HepG2 (cell line): ENCODE measurements around the gene MREG. TPM values are rescaled to one million over a fixed set of nuclear protein-coding genes. Genes with fewer than 3 reads are reported as not detected.

Experiments
- ARHGAP35 ChIP-seq: sonication (generic); formaldehyde crosslinking; IDR thresholded peaks from 2 replicates; pipeline ENCODE4 v1.9.0; 2022; ENCODE audit warnings: mild to moderate bottlenecking, inconsistent platforms, moderate library complexity, missing genetic modification reagents, borderline replicate concordance
- BATF2 ChIP-seq: sonication (generic); formaldehyde crosslinking; IDR thresholded peaks from 2 replicates; pipeline ENCODE4 v1.8.0; 2022; ENCODE audit warnings: mild to moderate bottlenecking, missing genetic modification reagents, moderate library complexity
- CBX1 ChIP-seq: IDR thresholded peaks from one replicate; pipeline ENCODE4 v1.6.1; 2016; ENCODE audit warnings: antibody characterized with exemption, low read depth
- GATA4 ChIP-seq: sonication (generic); IDR thresholded peaks from 2 replicates; pipeline ENCODE4 v1.6.1; 2016; ENCODE audit warnings: antibody characterized with exemption, low read depth, borderline replicate concordance
- HMG20A ChIP-seq: IDR thresholded peaks from 2 replicates; pipeline ENCODE4 v1.6.1; 2016; ENCODE audit warnings: borderline replicate concordance
- HOXA3 ChIP-seq: sonication (generic); formaldehyde crosslinking; IDR thresholded peaks from 2 replicates; pipeline ENCODE4 v1.5.0; 2020; ENCODE audit warnings: missing genetic modification reagents
- PCBP2 ChIP-seq: fragments of 200-400 bp; formaldehyde crosslinking; optimal IDR thresholded peaks from 2 replicates; pipeline ENCODE3; 2018; ENCODE audit warnings: low read length, low read depth; ENCODE audit not compliant: poor library complexity, severe bottlenecking
- SMARCC2 ChIP-seq: fragments of 450-650 bp; IDR thresholded peaks from 2 replicates; pipeline ENCODE4 v1.6.1; 2017; ENCODE audit warnings: antibody characterized with exemption, mild to moderate bottlenecking
- SRSF1 ChIP-seq: fragments of 200-400 bp; formaldehyde crosslinking; optimal IDR thresholded peaks from 2 replicates; pipeline ENCODE3; 2017; ENCODE audit warnings: mild to moderate bottlenecking, low read depth, low read length, moderate library complexity
- TOPORS ChIP-seq: sonication (generic); formaldehyde crosslinking; IDR thresholded peaks from 2 replicates; pipeline ENCODE4 v1.8.0; 2023; ENCODE audit warnings: mild to moderate bottlenecking, missing genetic modification reagents
- ZFP62 ChIP-seq: sonication (generic); formaldehyde crosslinking; IDR thresholded peaks from 2 replicates; pipeline ENCODE4 v1.4.0; 2020; ENCODE audit warnings: missing genetic modification reagents
- ZNF17 ChIP-seq: sonication (generic); formaldehyde crosslinking; IDR thresholded peaks from 2 replicates; pipeline ENCODE4 v1.5.0; 2020; ENCODE audit warnings: mild to moderate bottlenecking, missing genetic modification reagents
- ZNF20 ChIP-seq: sonication (generic); formaldehyde crosslinking; IDR thresholded peaks from 2 replicates; pipeline ENCODE4 v1.4.0; 2020; ENCODE audit warnings: mild to moderate bottlenecking, moderate library complexity, missing genetic modification reagents
- ZNF333 ChIP-seq: sonication (generic); formaldehyde crosslinking; IDR thresholded peaks from 2 replicates; pipeline ENCODE4 v1.4.0; 2020; ENCODE audit warnings: mild to moderate bottlenecking, missing genetic modification reagents, borderline replicate concordance
- ZNF335 ChIP-seq: sonication (generic); formaldehyde crosslinking; IDR thresholded peaks from 2 replicates; pipeline ENCODE4 v1.4.0; 2020; ENCODE audit warnings: missing genetic modification reagents
- ZNF33A ChIP-seq: sonication (generic); formaldehyde crosslinking; IDR thresholded peaks from 2 replicates; pipeline ENCODE4 v1.5.1; 2020; ENCODE audit warnings: missing genetic modification reagents, mild to moderate bottlenecking, moderate library complexity, borderline replicate concordance
- ZNF570 ChIP-seq: sonication (generic); formaldehyde crosslinking; IDR thresholded peaks from 2 replicates; pipeline ENCODE4 v1.4.0; 2020; ENCODE audit warnings: mild to moderate bottlenecking, missing genetic modification reagents, borderline replicate concordance
- ZNF83 ChIP-seq: sonication (generic); formaldehyde crosslinking; IDR thresholded peaks from 2 replicates; pipeline ENCODE4 v1.4.0; 2020; ENCODE audit warnings: missing genetic modification reagents, mild to moderate bottlenecking, borderline replicate concordance
- ZNF883 ChIP-seq: sonication (generic); formaldehyde crosslinking; IDR thresholded peaks from 2 replicates; pipeline ENCODE4 v1.5.1; 2020; ENCODE audit warnings: mild to moderate bottlenecking, missing genetic modification reagents; ENCODE audit errors: not compliant biosample characterization
- polyA plus RNA-seq, 8 experiments: library from polyadenylated mRNA; depleted of rRNA in 3 of 8; stranded (reverse) in 7 of 8; unstranded in 1 of 8; fragments of >200 nt; fragmentation: Illumina TruSeq in 4 of 8; extraction: Trizol in 4 of 8; gene quantifications; 2 replicates each; pipeline versions ENCODE4 v1.2.1 to v1.2.3, GENCODE V29; 2011 to 2016; ENCODE audit warnings: low read depth in 4 of 8, missing spikeins in 1 of 8, mixed read lengths in 1 of 8; ENCODE audit not compliant: insufficient read depth in 1 of 8
- total RNA-seq, 5 experiments: library from RNA; depleted of rRNA; stranded (reverse); fragments of >200 nt; fragmentation: Illumina TruSeq; extraction: Trizol; gene quantifications; 2 replicates each; pipeline ENCODE4 v1.2.3, GENCODE V29; 2016; ENCODE audit warnings: low read depth in 1 of 5
- TF ChIP-seq, protein P1 (sequence below): sonication (generic); formaldehyde crosslinking; IDR thresholded peaks from 2 replicates; pipeline ENCODE4 v1.8.0; 2022; ENCODE audit warnings: mild to moderate bottlenecking, missing genetic modification reagents
- TF ChIP-seq, protein P2 (sequence below): sonication (generic); formaldehyde crosslinking; IDR thresholded peaks from 2 replicates; pipeline ENCODE4 v1.4.0; 2020; ENCODE audit warnings: missing genetic modification reagents
- TF ChIP-seq, protein P3 (sequence below): sonication (generic); formaldehyde crosslinking; IDR thresholded peaks from 2 replicates; pipeline ENCODE4 v1.9.0; 2021; ENCODE audit warnings: missing genetic modification reagents, borderline replicate concordance
- TF ChIP-seq, protein P4 (sequence below): sonication (generic); formaldehyde crosslinking; IDR thresholded peaks from 2 replicates; pipeline ENCODE4 v1.4.0; 2020; ENCODE audit warnings: mild to moderate bottlenecking, missing genetic modification reagents, borderline replicate concordance

The MREG gene
- total and polyA plus RNA-seq, 2 of the 13 experiments (the other 11 are each of a cell fraction or from before 2014, with no cell fraction given), result 7.5 to 23.3 TPM

DNA sequence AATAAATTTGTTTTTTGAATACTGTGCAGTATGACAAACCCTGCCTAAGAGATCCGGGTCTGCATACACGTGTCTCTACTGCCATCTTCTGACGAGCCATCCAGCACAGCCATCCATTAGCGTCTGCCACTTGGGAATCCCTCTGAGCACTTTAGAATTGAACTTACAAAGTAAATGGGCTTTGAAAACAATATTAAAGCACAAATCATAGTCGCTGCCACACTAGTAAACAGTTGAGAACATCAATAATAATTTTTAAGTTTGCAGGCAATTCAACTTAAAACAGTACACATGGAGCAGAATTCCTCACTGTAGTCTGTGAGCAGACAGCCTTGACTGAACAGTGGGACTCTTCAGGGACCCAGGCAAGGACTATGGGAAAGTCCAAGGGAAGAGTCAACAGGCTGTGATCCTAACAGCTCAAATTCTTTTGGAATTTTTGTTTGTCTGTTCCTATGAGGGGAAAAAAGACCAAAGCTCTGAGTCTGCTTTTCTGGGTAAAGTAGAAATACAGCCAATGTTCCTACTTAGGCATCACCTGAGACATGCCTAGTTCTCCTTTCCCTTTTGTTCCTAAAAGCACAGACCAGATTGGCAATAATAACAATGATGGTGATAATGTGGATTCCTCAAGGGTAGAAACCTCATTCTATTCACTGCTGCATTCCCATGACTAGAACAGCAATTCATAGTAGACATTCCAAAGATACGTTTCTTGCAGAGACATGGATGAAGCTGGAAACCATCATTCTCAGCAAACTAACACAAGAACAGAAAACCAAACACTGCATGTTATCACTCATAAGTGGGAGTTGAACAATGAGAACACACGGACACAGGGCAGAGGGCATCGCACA is 92.9 kb downstream of the MREG start (continued):
- TF ChIP-seq, protein P1, sequence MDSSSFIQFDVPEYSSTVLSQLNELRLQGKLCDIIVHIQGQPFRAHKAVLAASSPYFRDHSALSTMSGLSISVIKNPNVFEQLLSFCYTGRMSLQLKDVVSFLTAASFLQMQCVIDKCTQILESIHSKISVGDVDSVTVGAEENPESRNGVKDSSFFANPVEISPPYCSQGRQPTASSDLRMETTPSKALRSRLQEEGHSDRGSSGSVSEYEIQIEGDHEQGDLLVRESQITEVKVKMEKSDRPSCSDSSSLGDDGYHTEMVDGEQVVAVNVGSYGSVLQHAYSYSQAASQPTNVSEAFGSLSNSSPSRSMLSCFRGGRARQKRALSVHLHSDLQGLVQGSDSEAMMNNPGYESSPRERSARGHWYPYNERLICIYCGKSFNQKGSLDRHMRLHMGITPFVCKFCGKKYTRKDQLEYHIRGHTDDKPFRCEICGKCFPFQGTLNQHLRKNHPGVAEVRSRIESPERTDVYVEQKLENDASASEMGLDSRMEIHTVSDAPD (CRISPR knock-in tag), result no peak
- TF ChIP-seq ZNF335 (CRISPR knock-in tag), result no peak
- no peak; the same call in 1 of the 2 replicates for TF ChIP-seq HMG20A (CRISPR knock-in tag)
- no peak for TF ChIP-seq ZNF570 (CRISPR knock-in tag)
- TF ChIP-seq ZNF83, result no peak
- TF ChIP-seq, protein P2, sequence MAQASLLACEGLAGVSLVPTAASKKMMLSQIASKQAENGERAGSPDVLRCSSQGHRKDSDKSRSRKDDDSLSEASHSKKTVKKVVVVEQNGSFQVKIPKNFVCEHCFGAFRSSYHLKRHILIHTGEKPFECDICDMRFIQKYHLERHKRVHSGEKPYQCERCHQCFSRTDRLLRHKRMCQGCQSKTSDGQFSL (CRISPR knock-in tag), result no peak
- TF ChIP-seq ZNF33A (CRISPR knock-in tag), result no peak
- TF ChIP-seq PCBP2, result no peak
- TF ChIP-seq, protein P3, sequence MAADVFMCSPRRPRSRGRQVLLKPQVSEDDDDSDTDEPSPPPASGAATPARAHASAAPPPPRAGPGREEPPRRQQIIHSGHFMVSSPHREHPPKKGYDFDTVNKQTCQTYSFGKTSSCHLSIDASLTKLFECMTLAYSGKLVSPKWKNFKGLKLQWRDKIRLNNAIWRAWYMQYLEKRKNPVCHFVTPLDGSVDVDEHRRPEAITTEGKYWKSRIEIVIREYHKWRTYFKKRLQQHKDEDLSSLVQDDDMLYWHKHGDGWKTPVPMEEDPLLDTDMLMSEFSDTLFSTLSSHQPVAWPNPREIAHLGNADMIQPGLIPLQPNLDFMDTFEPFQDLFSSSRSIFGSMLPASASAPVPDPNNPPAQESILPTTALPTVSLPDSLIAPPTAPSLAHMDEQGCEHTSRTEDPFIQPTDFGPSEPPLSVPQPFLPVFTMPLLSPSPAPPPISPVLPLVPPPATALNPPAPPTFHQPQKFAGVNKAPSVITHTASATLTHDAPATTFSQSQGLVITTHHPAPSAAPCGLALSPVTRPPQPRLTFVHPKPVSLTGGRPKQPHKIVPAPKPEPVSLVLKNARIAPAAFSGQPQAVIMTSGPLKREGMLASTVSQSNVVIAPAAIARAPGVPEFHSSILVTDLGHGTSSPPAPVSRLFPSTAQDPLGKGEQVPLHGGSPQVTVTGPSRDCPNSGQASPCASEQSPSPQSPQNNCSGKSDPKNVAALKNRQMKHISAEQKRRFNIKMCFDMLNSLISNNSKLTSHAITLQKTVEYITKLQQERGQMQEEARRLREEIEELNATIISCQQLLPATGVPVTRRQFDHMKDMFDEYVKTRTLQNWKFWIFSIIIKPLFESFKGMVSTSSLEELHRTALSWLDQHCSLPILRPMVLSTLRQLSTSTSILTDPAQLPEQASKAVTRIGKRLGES (CRISPR knock-in tag), result no peak
- TF ChIP-seq ZNF883 (CRISPR knock-in tag), result no peak
- no peak for TF ChIP-seq HOXA3 (CRISPR knock-in tag)
- TF ChIP-seq, protein P4, sequence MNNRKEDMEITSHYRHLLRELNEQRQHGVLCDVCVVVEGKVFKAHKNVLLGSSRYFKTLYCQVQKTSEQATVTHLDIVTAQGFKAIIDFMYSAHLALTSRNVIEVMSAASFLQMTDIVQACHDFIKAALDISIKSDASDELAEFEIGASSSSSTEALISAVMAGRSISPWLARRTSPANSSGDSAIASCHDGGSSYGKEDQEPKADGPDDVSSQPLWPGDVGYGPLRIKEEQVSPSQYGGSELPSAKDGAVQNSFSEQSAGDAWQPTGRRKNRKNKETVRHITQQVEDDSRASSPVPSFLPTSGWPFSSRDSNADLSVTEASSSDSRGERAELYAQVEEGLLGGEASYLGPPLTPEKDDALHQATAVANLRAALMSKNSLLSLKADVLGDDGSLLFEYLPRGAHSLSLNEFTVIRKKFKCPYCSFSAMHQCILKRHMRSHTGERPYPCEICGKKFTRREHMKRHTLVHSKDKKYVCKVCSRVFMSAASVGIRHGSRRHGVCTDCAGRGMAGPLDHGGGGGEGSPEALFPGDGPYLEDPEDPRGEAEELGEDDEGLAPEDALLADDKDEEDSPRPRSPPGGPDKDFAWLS (CRISPR knock-in tag), result no peak
- no peak for TF ChIP-seq ARHGAP35
- no peak for TF ChIP-seq TOPORS (CRISPR knock-in tag)
- TF ChIP-seq GATA4, result no peak
- no peak for TF ChIP-seq ZFP62 (CRISPR knock-in tag)
- TF ChIP-seq SRSF1, result no peak
- TF ChIP-seq BATF2, result no peak
- no peak for TF ChIP-seq ZNF20 (CRISPR knock-in tag)
- no peak for TF ChIP-seq SMARCC2
- TF ChIP-seq ZNF17 (CRISPR knock-in tag), result no peak
- TF ChIP-seq CBX1, result no peak
- TF ChIP-seq ZNF333 (CRISPR knock-in tag), result no peak
